HPDE6-E6E7 (cell line): ENCODE measurements around the gene PRPF19.

Experiments
- DNase-seq: peaks from one replicate; pipeline ENCODE4 v3.0.0; 2011; ENCODE audit warnings: missing footprints; ENCODE audit errors: extremely low spot score

PRPF19 gene

GRCh38 chr11:60857378-60858232, 48.8 kb downstream of the PRPF19 start:
- DNase-seq, result no peak

GRCh38 chr11:60855726-60856633, 50.4 kb downstream of the PRPF19 start, which contains the start of gene PTGDR2:
Gene PTGDR2, minus strand, starts transcription at chr11:60855950. Its CDS starts 2,228 bp downstream, at chr11:60853722.
- no peak for DNase-seq

- DNase-seq, result no peak
These were observed 51.3 kb downstream of the PRPF19 start for GRCh38 chr11:60854847-60855725.

- DNase-seq, result no peak
These were observed 52.1 kb downstream of the PRPF19 start for GRCh38 chr11:60854140-60854846.

- no peak for DNase-seq
These were observed 53.1 kb downstream of the PRPF19 start for GRCh38 chr11:60852982-60853950.

- DNase-seq, result no peak
These were observed 54.0 kb downstream of the PRPF19 start for GRCh38 chr11:60852117-60852981.

- no peak for DNase-seq
These were observed 54.9 kb downstream of the PRPF19 start for GRCh38 chr11:60851327-60852104.

- DNase-seq, result no peak
These were observed 56.5 kb downstream of the PRPF19 start for GRCh38 chr11:60849641-60850520.

- DNase-seq, result no peak
These were observed 57.7 kb downstream of the PRPF19 start for GRCh38 chr11:60848714-60849151.

- no peak for DNase-seq
These were observed 58.5 kb downstream of the PRPF19 start for GRCh38 chr11:60847896-60848295.

GRCh38 chr11:60847281-60847680, 59.1 kb downstream of the PRPF19 start:
- DNase-seq, result no peak

GRCh38 chr11:60845338-60845737, 61.0 kb downstream of the PRPF19 start:
- DNase-seq, result no peak

- no peak for DNase-seq
These were observed 61.5 kb downstream of the PRPF19 start for GRCh38 chr11:60844870-60845221.

GRCh38 chr11:60844045-60844869, 62.1 kb downstream of the PRPF19 start:
- no peak for DNase-seq

- no peak for DNase-seq
These were observed 63.5 kb downstream of the PRPF19 start for GRCh38 chr11:60842668-60843600.
